HL-60 (cell line): Measurements from ENCODE around the gene MLLT10.

Experiments used
- DNase-seq, 2 experiments: peaks; one replicate each; pipeline ENCODE4 v3.0.0-alpha.2; 2010 to 2020; ENCODE audit warnings: low read depth in 1 of 2, low spot score in 1 of 2
- H3K27ac ChIP-seq: fragments of 250-450 bp; sonication (Bioruptor Pico); replicated peaks from 2 replicates; pipeline ENCODE4 v1.5.1; 2020; ENCODE audit warnings: mild to moderate bottlenecking, moderate library complexity
- H3K27me3 ChIP-seq: fragments of 250-450 bp; sonication (Bioruptor Pico); 2 replicates; pipeline ENCODE4 v1.5.1; 2021; ENCODE audit warnings: mild to moderate bottlenecking, moderate library complexity; ENCODE audit not compliant: insufficient read depth, poor library complexity, severe bottlenecking
- H3K4me3 ChIP-seq: replicated peaks from 2 replicates; pipeline ENCODE4 v1.5.1; 2011; ENCODE audit warnings: mild to moderate bottlenecking, control low read depth, low read length; ENCODE audit not compliant: insufficient read depth
- GABPA ChIP-seq: IDR thresholded peaks from 2 replicates; pipeline ENCODE4 v1.6.1; 2012; ENCODE audit warnings: low read depth
- POLR2AphosphoS5 ChIP-seq: IDR thresholded peaks from 2 replicates; pipeline ENCODE4 v1.6.1; 2012; ENCODE audit warnings: low read depth
- SPI1 ChIP-seq: IDR thresholded peaks from 2 replicates; pipeline ENCODE4 v1.6.1; 2012; ENCODE audit warnings: low read depth, mild to moderate bottlenecking, borderline replicate concordance
- TF ChIP-seq, protein P1 (sequence below): IDR thresholded peaks from 2 replicates; pipeline ENCODE4 v1.6.1; 2012; ENCODE audit warnings: low read depth; ENCODE audit not compliant: insufficient replicate concordance
- TF ChIP-seq, protein P2 (sequence below): IDR thresholded peaks from one replicate; pipeline ENCODE4 v1.5.1; 2011; ENCODE audit warnings: low read length, control low read depth, inconsistent platforms; ENCODE audit not compliant: insufficient read depth

Gene MLLT10

DNA sequence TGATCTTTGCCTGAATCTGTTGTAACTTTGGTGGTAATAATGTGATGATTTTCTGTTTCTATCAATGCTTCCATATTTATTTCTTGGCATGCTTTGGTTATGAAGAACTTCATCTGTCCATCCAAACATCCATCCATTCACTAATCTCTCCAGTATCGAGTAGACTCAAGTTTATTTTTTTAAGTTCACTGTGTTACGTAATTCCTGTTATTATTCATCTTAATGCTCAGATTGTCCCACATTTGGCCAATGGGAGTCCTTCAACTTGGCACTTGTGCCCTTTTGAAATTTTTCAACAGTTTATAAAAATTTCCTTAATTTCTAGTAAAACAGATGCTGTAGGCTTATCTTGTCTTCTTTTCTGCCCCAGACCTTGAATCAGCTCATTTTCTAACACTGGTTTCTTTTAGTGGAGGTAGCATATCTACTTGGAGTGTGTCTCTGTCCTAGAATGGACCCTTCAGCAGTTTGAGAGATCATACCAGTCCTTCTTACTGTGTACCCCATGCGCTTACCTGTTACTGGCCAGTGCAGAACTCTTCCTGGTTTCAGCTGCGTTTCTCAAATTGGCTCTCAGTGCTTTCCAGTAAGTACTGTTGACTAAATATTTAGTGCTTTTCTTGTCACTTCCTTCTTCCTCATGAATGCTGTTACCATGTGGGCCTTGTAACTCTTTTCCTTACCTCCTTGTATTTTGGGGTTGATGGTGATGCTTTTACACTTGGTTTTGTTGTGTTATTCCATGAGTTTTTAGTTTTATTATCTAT lies 100.8 kb downstream of the MLLT10 start:
- Histone ChIP-seq H3K27ac (no peak overlapping the region), H3K4me3 (no peak overlapping the region), H3K27me3 (no peaks in the 10 kb centered on the region)
- DNase-seq: no peak
- TF ChIP-seq, protein P1, sequence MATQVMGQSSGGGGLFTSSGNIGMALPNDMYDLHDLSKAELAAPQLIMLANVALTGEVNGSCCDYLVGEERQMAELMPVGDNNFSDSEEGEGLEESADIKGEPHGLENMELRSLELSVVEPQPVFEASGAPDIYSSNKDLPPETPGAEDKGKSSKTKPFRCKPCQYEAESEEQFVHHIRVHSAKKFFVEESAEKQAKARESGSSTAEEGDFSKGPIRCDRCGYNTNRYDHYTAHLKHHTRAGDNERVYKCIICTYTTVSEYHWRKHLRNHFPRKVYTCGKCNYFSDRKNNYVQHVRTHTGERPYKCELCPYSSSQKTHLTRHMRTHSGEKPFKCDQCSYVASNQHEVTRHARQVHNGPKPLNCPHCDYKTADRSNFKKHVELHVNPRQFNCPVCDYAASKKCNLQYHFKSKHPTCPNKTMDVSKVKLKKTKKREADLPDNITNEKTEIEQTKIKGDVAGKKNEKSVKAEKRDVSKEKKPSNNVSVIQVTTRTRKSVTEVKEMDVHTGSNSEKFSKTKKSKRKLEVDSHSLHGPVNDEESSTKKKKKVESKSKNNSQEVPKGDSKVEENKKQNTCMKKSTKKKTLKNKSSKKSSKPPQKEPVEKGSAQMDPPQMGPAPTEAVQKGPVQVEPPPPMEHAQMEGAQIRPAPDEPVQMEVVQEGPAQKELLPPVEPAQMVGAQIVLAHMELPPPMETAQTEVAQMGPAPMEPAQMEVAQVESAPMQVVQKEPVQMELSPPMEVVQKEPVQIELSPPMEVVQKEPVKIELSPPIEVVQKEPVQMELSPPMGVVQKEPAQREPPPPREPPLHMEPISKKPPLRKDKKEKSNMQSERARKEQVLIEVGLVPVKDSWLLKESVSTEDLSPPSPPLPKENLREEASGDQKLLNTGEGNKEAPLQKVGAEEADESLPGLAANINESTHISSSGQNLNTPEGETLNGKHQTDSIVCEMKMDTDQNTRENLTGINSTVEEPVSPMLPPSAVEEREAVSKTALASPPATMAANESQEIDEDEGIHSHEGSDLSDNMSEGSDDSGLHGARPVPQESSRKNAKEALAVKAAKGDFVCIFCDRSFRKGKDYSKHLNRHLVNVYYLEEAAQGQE: no peak
- no peak for TF ChIP-seq POLR2AphosphoS5

DNA sequence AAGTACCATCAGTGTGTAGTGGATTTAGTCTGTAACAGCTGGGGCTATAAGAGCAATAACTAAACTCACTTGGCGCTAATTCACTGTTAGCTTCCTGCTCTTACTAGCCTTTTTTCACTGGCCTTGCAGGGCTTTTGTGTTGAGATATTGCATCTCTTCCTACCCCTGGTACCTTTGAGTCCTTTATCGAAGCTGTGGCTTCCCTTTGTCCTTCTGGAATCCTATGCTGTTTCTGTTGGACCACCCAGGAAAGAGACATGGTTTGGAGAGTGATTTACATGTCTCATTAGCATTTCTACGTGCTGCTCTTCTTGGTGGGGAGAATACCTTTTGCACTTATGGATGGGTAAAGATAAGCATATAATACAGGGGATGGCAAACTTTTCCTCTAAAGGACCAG lies 103.8 kb downstream of the MLLT10 start:
- Histone ChIP-seq H3K27ac (no peak overlapping the region), H3K27me3 (no peaks in the 10 kb centered on the region), H3K4me3 (no peak overlapping the region)
- TF ChIP-seq, protein P2, sequence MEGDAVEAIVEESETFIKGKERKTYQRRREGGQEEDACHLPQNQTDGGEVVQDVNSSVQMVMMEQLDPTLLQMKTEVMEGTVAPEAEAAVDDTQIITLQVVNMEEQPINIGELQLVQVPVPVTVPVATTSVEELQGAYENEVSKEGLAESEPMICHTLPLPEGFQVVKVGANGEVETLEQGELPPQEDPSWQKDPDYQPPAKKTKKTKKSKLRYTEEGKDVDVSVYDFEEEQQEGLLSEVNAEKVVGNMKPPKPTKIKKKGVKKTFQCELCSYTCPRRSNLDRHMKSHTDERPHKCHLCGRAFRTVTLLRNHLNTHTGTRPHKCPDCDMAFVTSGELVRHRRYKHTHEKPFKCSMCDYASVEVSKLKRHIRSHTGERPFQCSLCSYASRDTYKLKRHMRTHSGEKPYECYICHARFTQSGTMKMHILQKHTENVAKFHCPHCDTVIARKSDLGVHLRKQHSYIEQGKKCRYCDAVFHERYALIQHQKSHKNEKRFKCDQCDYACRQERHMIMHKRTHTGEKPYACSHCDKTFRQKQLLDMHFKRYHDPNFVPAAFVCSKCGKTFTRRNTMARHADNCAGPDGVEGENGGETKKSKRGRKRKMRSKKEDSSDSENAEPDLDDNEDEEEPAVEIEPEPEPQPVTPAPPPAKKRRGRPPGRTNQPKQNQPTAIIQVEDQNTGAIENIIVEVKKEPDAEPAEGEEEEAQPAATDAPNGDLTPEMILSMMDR: no peak
- TF ChIP-seq SPI1 (no peak), GABPA (no peak), POLR2AphosphoS5 (no peak)
- TF ChIP-seq, protein P1: no peak
- no peak for DNase-seq

DNA sequence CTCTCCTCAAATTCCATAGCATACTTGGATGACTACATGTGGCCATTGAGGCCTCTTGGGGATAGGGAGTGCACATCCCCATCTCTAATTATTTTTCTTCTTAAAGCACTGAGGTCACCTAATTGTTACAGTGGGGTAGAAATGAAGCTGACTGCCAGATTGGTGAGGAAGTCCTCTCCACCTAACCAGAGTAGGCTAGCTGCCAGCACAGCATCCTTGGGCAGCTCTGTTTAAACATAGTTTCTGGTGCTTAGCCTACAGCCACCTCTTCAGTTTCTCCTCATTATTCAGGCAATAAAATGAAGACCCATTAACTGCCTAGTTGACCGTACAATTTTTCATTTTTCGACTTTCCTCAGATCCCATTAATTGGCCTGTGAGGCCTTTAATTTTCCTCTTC lies 104.6 kb downstream of the MLLT10 start:
- H3K27ac ChIP-seq: no peak overlapping the region
- DNase-seq: no peak
- no peaks in the 10 kb centered on the region for H3K27me3 ChIP-seq
- TF ChIP-seq SPI1 (no peak), POLR2AphosphoS5 (no peak), GABPA (no peak)
- TF ChIP-seq, protein P1: no peak
- TF ChIP-seq, protein P2: no peak
- no peak overlapping the region for H3K4me3 ChIP-seq
